GM21529 (cell line): ENCODE measurements around the gene UGP2.

Source experiments
- ATAC-seq: cut with Tn5 transposase; IDR thresholded peaks from one replicate; pipeline ENCODE4 v1.9.1; 2021; ENCODE audit not compliant: unreplicated experiment

The UGP2 gene

GRCh38 chr2:63863707-63864106 is 22.0 kb downstream of the UGP2 start:
- ATAC-seq, result no peak

- no peak for ATAC-seq
These were observed 23.6 kb downstream of the UGP2 start for GRCh38 chr2:63865159-63865799.

- ATAC-seq, result no peak
These were observed 24.5 kb downstream of the UGP2 start for GRCh38 chr2:63866009-63866709.

- no peak for ATAC-seq
These were observed 29.0 kb downstream of the UGP2 start for GRCh38 chr2:63870679-63871078.

GRCh38 chr2:63871864-63872263 is 30.2 kb downstream of the UGP2 start:
- no peak for ATAC-seq

GRCh38 chr2:63872571-63873328 is 31.1 kb downstream of the UGP2 start:
- ATAC-seq, result no peak

GRCh38 chr2:63874204-63875130 is 32.8 kb downstream of the UGP2 start:
- no peak for ATAC-seq

- no peak for ATAC-seq
These were observed 33.4 kb downstream of the UGP2 start for GRCh38 chr2:63875131-63875527.

- ATAC-seq, result no peak
These were observed 34.0 kb downstream of the UGP2 start for GRCh38 chr2:63875559-63876245.

- ATAC-seq, result no peak
These were observed 34.6 kb downstream of the UGP2 start for GRCh38 chr2:63876311-63876710.

GRCh38 chr2:63878486-63878885 is 36.8 kb downstream of the UGP2 start:
- ATAC-seq, result no peak

GRCh38 chr2:63879876-63880433 is 38.3 kb downstream of the UGP2 start:
- ATAC-seq, result no peak

GRCh38 chr2:63880625-63881024 is 38.9 kb downstream of the UGP2 start:
- no peak for ATAC-seq

- no peak for ATAC-seq
These were observed 39.5 kb downstream of the UGP2 start for GRCh38 chr2:63881205-63881604.

- ATAC-seq, result no peak
These were observed 40.9 kb downstream of the UGP2 start for GRCh38 chr2:63882395-63883105.

- ATAC-seq, result no peak
These were observed 44.7 kb downstream of the UGP2 start for GRCh38 chr2:63886445-63886844.

GRCh38 chr2:63888053-63888452 is 46.4 kb downstream of the UGP2 start:
- no peak for ATAC-seq

- ATAC-seq, result peak; percentile 71
These were observed 47.0 kb downstream of the UGP2 start for GRCh38 chr2:63888490-63889402.
